Thyroid gland (tissue), 4 donors: ENCODE data around the gene PAK4.

Experiments
- CTCF ChIP-seq, 6 experiments: fragments of 200-600 bp in 3 of 6; fragments of 450-650 bp in 3 of 6; sonication (generic) in 3 of 6; IDR thresholded peaks; one replicate each; pipeline ENCODE4 v1.5.1; 2016 to 2019; ENCODE audit warnings: antibody characterized with exemption in 6 of 6, mild to moderate bottlenecking in 2 of 6, inconsistent platforms in 1 of 6, moderate library complexity in 1 of 6
- POLR2A ChIP-seq, 2 donors: fragments of 450-650 bp; IDR thresholded peaks; one replicate each; pipeline ENCODE4 v1.6.1; 2017; ENCODE audit warnings: antibody characterized with exemption in 2 of 2, mild to moderate bottlenecking in 2 of 2, moderate library complexity in 1 of 2

GRCh38 chr19:39077323-39077722, 48.3 kb upstream of the PAK4 start:
- TF ChIP-seq POLR2A (IDR thresholded peaks at IDR 0.05) (no peak), CTCF (IDR thresholded peaks at IDR 0.05) (no peak)
